Skeletal muscle tissue (tissue), 4 donors: ENCODE data around the gene POFUT2. TPM values are rescaled to one million over a fixed set of nuclear protein-coding genes. Genes with fewer than 3 reads are reported as not detected.
A peak's percentile ranks its signal among the peaks of the same experiment; 100 is the strongest.

Experiments used
- H3K27ac ChIP-seq: one replicate; pipeline ENCODE4 v1.7.0; 2013; ENCODE audit warnings: mild to moderate bottlenecking, low read depth, low read length, inconsistent platforms
- H3K27me3 ChIP-seq, 3 donors: one replicate each; pipeline ENCODE4 v1.7.0; 2013; ENCODE audit warnings: low read length in 3 of 3; ENCODE audit not compliant: control insufficient read depth in 3 of 3, insufficient read depth in 3 of 3
- H3K36me3 ChIP-seq, 3 donors: one replicate each; pipeline ENCODE4 v1.7.0; 2013; ENCODE audit warnings: low read length in 3 of 3; ENCODE audit not compliant: control insufficient read depth in 3 of 3, insufficient read depth in 3 of 3
- H3K4me1 ChIP-seq, 3 donors: one replicate each; pipeline ENCODE4 v1.7.0; 2013; ENCODE audit warnings: low read length in 3 of 3, mild to moderate bottlenecking in 3 of 3; ENCODE audit not compliant: control insufficient read depth in 3 of 3, insufficient read depth in 3 of 3
- H3K4me3 ChIP-seq, 3 donors: one replicate each; pipeline ENCODE4 v1.7.0; 2013; ENCODE audit warnings: low read length in 3 of 3
- H3K9ac ChIP-seq, 3 donors: one replicate each; pipeline ENCODE4 v1.7.0; 2013; ENCODE audit warnings: low read length in 3 of 3, mild to moderate bottlenecking in 3 of 3, moderate library complexity in 2 of 3, low read depth in 1 of 3
- H3K9me3 ChIP-seq, 3 donors: one replicate each; pipeline ENCODE4 v1.7.0; 2013; ENCODE audit warnings: low read length in 3 of 3; ENCODE audit not compliant: control insufficient read depth in 3 of 3
- total RNA-seq: library from RNA; depleted of rRNA; stranded (reverse); fragments of >200 nt; gene quantifications from one replicate; pipeline ENCODE4 v1.2.3, GENCODE V29; 2014
- donor health status: Osteomylitis.

The POFUT2 gene
- total RNA-seq, 1 donor from 2014 or later: 18.3 TPM

DNA sequence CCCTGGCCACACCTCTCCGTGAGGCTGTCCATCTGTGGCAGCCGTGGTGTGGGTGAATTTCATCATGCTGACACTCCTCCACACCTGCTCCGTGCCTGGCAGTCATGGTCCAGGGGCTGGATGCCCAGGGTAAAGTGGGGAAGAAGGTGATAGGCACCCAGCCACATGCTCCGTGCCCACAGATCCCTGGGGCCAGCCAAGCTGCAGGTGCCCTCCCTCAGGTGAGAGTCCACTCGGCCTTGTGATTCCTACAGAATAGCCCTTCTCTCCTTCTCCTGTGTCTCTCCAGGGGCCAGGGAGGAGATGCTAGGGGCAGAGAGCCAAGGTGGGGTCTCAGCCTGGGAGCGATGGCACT, 16.8 kb upstream of the POFUT2 start:
- H3K4me1 ChIP-seq: peaks cover 49 to 66% (median 51%) of the 10 kb centered on the region in 3 donors
- no peak overlapping the region for H3K27ac ChIP-seq
- H3K36me3 ChIP-seq: no peaks in the 10 kb centered on the region
- H3K4me3 ChIP-seq: no peak overlapping the region
- peaks cover 17 to 47% (median 35%) of the 10 kb centered on the region in 3 donors for H3K27me3 ChIP-seq
- H3K9ac ChIP-seq: no peak overlapping the region
- no peaks in the 10 kb centered on the region for H3K9me3 ChIP-seq

DNA sequence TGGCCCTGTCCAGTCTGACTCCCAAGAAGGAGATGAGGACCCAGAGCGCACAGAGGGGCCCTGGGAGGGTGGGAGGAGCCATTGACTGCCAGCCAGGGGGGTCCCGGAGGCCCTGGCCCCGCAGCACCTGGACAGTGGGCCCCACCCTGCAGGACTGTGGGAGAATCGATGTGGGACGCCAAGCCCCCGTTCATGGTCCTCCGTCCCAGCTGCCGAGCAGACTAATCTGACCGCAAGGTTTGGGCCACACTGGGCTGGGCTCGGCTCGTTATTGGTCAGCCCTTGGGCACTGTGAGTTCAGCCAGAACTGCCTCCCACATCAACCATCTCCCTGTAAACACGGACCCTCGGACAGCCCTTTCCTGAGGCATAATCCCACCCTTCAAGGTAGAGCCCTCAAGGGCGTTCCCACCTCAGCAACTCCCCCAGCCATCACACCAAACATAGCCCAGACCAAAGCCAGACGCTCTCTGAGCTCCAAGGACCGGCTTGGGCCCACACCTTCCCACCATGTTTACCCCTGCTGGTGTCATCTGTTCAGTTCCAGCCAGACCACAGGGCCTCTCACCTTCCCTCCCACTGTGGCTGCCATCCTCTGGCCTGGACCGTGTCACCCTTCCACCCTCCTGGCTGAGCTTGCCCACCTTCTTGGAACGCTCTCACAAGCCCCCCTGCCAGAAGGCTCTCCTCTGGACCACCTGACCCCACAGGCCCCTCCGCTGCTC, 16.2 kb upstream of the POFUT2 start:
- no peaks in the 10 kb centered on the region for H3K36me3 ChIP-seq
- peaks cover 43 to 61% (median 45%) of the 10 kb centered on the region in 3 donors for H3K4me1 ChIP-seq
- no peak overlapping the region for H3K4me3 ChIP-seq
- no peak overlapping the region for H3K9ac ChIP-seq
- H3K9me3 ChIP-seq: no peaks in the 10 kb centered on the region
- peak overlapping the region; percentile 88 for H3K27ac ChIP-seq
- H3K27me3 ChIP-seq: peaks cover 16 to 43% (median 33%) of the 10 kb centered on the region in 3 donors

DNA sequence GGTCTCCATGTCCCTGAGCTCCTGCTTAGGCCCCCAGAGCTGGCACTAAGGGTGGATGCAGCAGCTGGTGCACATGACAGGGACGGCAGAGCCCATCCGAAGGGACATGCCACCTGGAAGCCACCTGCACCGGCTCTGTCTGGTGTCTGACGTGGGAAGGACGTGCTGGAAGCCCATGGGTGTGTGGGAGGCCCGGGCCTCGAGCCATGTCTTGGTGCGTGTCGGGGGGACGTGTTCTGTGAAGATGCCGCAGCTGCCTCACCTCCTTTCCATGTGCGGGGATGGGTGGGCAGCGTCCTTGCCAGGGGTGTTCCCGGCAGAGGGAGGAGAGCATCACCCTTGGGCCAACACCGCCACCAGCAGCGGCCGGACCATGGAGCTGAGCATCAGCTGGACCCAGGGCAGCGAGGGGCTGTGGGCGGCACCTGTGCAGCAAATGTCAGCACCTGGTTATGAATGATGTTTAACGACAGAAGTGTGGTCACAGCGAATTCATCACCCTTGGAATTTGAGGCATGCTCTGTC, 15.5 kb upstream of the POFUT2 start:
- peaks cover 36 to 54% (median 38%) of the 10 kb centered on the region in 3 donors for H3K4me1 ChIP-seq

DNA sequence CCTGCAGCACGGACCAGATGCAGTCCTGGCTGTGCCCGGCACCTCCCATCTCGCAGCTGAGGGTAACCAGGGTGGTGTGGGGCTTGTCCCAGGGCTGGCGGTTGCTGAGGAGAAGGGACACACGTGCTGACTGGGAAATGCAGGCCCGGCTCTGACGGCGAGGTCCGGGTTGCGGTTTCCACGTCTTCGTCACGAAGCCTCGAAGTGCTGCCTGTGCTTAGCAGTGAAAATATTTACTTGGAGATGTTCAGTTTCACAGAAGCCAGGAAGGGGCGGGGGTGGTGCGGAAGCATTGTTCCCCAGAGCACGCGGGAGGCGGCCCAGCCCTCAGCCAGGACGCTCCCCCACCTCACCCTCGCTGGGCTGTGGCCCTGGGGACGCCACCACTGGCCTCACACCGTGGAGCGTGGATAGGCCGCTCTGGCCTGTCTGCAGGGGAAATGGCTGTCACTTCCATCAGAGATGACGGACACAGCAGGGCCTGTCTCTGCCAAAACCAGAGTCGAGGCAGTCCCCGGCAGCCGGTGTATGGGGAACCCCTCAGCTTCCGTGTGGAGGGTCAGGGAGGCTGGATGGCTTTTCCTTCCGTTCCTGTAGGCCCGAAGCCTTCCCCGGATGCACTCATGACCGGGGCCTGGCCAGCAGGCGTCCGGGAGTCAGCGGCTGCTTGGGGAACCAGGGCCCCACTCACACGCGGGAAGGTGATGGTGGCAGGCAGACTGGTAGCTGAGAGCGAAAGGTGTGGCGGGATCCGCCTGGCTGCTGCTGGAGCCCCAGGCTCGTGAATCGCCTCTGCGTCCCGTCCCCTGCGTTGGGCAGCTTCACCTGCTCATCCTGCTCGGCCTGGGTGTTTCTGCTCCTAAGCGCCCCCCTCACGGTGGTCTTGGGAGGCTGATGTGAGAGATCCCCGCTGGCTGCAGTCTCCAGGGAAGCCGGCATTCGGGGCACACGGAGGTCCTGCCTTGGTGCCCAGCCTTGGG, 14.7 kb upstream of the POFUT2 start:
- Histone ChIP-seq H3K9ac (peak overlapping the region in 2 of 3 donors; percentile 59 to 64), H3K9me3 (no peaks in the 10 kb centered on the region), H3K36me3 (no peaks in the 10 kb centered on the region), H3K4me1 (peaks cover 28 to 46% (median 30%) of the 10 kb centered on the region in 3 donors), H3K27me3 (peaks cover 8 to 28% (median 19%) of the 10 kb centered on the region in 3 donors), H3K27ac (peak overlapping the region; percentile 88), H3K4me3 (no peak overlapping the region)

More for the DNA sequence above, 15.5 kb upstream of the POFUT2 start:
- Histone ChIP-seq H3K4me3 (no peak overlapping the region), H3K9me3 (no peaks in the 10 kb centered on the region), H3K9ac (no peak overlapping the region), H3K27me3 (peaks cover 14 to 36% (median 26%) of the 10 kb centered on the region in 3 donors), H3K27ac (peak overlapping the region; percentile 88), H3K36me3 (no peaks in the 10 kb centered on the region)

DNA sequence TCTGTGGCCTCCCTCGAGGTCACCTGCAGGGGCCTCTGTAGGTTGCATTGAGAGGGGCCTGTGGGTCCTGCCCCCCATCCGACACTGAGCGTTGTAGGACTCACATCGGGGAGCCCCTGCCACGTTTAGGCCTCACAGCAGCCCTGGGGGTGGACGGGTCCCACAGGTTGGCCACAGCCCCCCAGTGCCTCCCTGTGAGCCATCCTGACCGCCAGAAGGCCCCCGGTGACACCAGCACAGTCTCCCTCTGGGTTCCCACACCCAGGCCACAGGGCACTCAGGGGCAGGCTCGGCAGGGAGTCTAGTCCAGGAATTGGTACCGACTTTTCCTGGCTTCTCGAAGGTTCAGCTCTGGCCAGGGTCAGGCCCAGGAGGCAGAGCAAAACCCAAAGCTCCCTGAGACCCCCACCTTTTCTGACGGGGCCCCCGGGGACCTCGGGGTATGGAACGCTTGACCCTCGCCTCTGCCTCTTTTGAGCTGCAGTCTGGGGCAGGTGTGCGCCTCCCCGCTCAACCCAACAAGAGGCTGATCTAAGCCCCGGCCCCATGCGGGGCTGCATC, 13.9 kb upstream of the POFUT2 start:
- peak overlapping the region; percentile 88 for H3K27ac ChIP-seq
- H3K9ac ChIP-seq: peak overlapping the region in 2 of 3 donors; percentile 45 to 64
- no peak overlapping the region for H3K4me3 ChIP-seq
- H3K4me1 ChIP-seq: peaks cover 20 to 38% (median 22%) of the 10 kb centered on the region in 3 donors
- no peaks in the 10 kb centered on the region for H3K36me3 ChIP-seq
- no peaks in the 10 kb centered on the region for H3K9me3 ChIP-seq
- peaks cover 6 to 21% (median 12%) of the 10 kb centered on the region in 3 donors for H3K27me3 ChIP-seq

DNA sequence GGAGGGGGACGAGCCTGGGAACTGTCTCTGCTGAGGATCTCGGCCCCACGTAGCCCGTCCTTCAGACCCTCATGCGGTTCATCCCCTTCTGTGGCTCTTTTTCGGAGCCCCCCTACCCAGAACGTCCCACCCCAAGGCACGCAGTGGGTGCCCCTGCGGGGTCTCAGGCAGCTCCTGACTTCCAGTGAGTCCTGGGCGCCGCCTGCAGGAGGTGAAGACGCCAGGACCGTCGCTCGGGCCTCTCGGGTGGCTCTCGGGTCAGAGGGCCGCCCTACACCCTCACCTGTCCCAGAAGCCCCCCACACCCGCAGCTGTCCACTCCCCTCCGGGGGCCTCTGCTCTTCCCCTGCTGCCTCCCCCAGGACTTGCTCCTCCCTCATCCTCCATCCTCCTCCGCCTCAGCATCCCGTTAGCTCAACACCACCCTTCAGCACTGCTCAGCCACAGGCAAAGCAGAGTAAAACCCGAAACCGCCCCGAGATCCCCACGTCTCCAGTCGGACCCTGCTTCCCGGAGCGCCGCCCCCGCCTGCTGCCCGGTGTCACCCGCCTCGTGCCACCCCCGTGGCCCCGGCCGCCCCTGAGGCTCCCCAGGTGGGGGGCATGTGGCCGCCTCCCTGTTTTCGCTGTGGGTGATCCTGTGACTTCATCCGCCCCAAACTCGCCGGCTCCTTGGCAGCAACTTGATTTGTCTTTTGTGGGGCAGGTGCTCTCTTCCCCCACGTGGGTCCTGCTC, 13.3 kb upstream of the POFUT2 start:
- peaks cover 17 to 36% (median 19%) of the 10 kb centered on the region in 3 donors for H3K4me1 ChIP-seq
- peak overlapping the region in 2 of 3 donors; percentile 45 to 64 for H3K9ac ChIP-seq

DNA sequence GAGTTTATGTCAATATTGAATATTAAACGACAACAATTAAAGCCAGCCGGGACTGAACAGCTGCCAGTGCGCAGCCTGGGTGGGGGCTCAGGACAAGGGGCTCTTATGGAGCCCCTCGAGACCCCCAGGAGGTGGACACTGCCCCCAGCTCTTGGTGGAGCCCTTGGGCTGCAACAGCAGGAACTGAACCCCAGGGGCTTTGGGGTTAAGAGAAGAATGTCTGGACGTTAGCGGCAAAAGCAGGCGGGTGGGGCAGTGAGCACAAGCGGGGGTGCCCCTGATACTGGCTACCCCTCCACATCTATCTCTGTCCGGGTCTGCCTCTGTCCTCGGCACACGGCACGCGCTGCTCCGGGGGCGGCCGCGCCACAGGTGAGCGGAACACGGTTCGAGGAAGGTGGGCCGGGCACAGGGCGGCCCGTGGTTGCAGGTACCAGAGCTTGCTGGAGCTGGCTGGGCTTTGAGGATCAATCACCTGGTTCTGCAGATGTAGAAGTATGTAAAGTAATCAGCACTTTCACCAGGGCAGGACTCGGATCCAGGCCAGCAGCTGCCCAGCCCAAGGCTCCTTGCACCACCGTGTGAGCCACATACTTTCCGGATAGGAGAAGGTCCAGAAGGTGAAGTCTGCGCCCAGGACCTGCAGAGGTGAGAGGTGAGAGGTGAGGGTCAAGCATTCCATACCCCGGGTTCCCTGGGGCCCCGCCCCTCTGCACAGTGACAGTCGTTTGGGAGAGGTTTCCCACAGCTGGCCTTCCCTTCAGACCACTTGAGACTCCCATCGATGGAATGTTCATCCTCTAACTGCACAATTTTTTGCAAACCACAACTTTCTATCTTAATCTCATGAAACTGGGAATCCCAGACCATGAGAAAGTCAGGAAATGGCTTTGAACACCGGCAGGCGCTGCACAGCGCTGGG, 12.4 kb upstream of the POFUT2 start:
- H3K4me3 ChIP-seq: no peak overlapping the region
- H3K27ac ChIP-seq: peak overlapping the region; percentile 88
- peaks cover 6 to 21% (median 12%) of the 10 kb centered on the region in 3 donors for H3K27me3 ChIP-seq
- H3K36me3 ChIP-seq: no peaks in the 10 kb centered on the region
- H3K4me1 ChIP-seq: peaks cover 20 to 41% (median 25%) of the 10 kb centered on the region in 3 donors
- no peaks in the 10 kb centered on the region for H3K9me3 ChIP-seq
- no peak overlapping the region for H3K9ac ChIP-seq

More for the DNA sequence above, 13.3 kb upstream of the POFUT2 start:
- H3K27me3 ChIP-seq: peaks cover 6 to 18% (median 6%) of the 10 kb centered on the region in 3 donors
- H3K27ac ChIP-seq: peak overlapping the region; percentile 88
- H3K9me3 ChIP-seq: no peaks in the 10 kb centered on the region
- no peak overlapping the region for H3K4me3 ChIP-seq
- H3K36me3 ChIP-seq: no peaks in the 10 kb centered on the region

DNA sequence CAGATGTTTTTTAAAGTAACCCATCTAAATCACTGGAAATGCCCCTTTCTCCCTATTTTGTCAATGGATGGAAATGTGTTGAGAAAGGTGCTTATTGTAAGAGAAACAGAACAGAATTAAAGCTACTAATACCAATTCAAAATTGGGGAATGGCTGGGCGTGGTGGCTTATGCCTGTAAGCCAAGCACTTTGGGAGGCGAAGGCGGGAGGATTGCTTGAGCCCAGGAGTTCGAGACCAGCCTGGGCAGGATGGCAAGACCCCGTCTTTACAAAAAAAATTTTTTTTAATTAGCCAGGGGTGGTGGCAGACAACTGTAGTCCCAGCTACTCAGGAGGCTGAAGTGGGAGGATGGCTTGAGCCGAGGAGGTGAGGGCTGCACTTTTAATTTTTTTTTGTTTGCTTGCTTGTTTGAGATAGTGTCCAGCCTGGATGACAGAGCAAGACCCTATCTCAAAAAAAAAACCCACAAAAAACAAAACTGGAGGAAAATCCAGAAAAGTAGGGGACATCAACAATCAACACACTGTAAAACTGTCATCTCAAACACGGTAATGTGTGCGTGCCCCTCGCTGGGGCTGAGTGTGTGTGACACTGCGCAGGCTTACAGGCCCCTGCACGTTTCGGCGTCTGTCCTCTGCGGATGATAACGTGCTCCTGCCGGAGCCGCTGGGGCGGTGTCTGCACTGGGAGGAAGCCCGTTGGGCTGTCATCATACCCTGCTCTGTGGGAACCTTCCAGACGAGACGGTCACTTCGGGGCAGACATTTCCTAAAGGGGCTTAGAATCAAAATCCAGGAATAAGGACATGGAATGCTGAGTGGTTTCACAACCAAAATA, 11.6 kb upstream of the POFUT2 start:
- peaks cover 29 to 49% (median 34%) of the 10 kb centered on the region in 3 donors for H3K4me1 ChIP-seq
- no peak overlapping the region for H3K4me3 ChIP-seq
- peak overlapping the region; percentile 88 for H3K27ac ChIP-seq
- no peaks in the 10 kb centered on the region for H3K9me3 ChIP-seq
- H3K27me3 ChIP-seq: peaks cover 9 to 24% (median 15%) of the 10 kb centered on the region in 3 donors
- H3K9ac ChIP-seq: no peak overlapping the region
- H3K36me3 ChIP-seq: no peaks in the 10 kb centered on the region
